NCI-H1105 (cell line): ENCODE results near the gene NLRP5.
"Not testable (repeated sequence)": the region's sequence is repeated elsewhere in the genome, so short reads cannot be mapped to it uniquely, and the experiment has no call there.

Experiments used
- DNase-seq: peaks from one replicate; lab custom pipeline; 2025; lab: John Stamatoyannopoulos, UW

Gene NLRP5

GRCh38 chr19:55986487-55986886 is at the start of gene NLRP5:
Gene NLRP5 (plus strand): TSS chr19:55986775.
- no peak for DNase-seq

- DNase-seq, result no peak
Observed at GRCh38 chr19:55939206-55939605, 47.4 kb upstream of the NLRP5 start.

DNA sequence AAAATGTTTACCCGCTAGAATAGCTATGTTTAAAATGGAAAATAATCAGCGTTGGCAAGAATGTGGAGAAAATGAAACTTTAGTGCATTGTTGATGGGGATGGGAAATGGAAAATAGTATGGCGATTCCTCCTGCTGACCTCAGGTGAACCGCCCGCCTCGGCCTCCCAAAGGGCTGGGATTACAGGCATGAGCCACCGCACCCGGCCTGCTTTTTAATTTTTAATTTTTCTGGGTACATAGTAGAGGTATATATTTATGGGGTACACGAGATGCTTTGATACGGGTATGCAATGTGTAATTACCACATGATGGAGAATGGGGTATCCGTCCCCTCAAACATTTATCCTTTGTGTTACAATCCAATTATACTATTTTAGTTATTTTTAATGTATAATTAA is 46.3 kb upstream of the NLRP5 start:
- DNase-seq, result no peak

DNA sequence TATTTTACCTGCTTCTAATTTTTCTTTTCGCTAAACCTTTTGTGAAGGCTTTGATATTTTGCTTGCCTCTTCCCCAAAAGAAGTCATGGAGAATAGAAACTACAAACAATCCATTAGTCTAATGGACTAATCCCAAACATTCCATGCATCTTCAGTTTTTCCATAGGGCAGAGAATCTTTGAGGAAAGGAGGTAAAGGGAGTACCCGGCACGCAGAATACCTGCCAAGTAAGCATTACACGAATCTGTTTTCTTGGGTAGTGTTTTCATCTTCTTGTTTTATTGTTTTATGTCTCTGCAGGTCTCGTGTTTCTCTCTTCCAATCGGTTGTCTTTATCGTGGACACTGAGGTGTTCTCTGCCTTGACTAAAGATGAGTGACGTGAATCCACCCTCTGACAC is 39.0 kb upstream of the NLRP5 start, which contains the start of gene NLRP8:
Gene NLRP8, plus strand, starts transcription at position 301 of the 400 bp plus-strand sequence.
- DNase-seq, result no peak

DNA sequence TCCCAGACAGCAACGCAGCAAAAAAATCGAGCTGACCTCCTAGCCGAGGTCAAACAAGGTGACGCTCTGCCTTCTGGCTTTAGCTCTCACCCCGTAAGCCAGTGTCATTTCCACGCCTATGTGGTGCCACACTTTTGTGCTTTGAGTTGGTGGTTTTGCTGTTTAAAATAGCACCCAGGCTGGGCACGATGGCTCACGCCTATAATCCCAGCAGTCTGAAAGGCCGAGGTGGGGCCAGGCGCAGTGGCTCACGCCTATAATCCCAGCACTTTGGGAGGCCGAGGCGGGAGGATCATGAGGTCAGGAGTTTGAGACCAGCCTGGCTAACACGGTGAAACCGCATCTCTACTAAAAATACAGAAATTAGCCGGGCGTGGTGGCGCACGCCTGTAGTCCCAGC is 36.0 kb upstream of the NLRP5 start:
- DNase-seq, result not testable (repeated sequence)

- DNase-seq, result no peak
Observed at GRCh38 chr19:55956431-55956830, 30.1 kb upstream of the NLRP5 start.

GRCh38 chr19:55958356-55958755 is 28.2 kb upstream of the NLRP5 start:
- DNase-seq, result no peak

GRCh38 chr19:55959996-55960675 is 26.4 kb upstream of the NLRP5 start:
- no peak for DNase-seq

- DNase-seq, result no peak
Observed at GRCh38 chr19:55962186-55962585, 24.4 kb upstream of the NLRP5 start.

- no peak for DNase-seq
Observed at GRCh38 chr19:55973982-55974381, 12.6 kb upstream of the NLRP5 start.

DNA sequence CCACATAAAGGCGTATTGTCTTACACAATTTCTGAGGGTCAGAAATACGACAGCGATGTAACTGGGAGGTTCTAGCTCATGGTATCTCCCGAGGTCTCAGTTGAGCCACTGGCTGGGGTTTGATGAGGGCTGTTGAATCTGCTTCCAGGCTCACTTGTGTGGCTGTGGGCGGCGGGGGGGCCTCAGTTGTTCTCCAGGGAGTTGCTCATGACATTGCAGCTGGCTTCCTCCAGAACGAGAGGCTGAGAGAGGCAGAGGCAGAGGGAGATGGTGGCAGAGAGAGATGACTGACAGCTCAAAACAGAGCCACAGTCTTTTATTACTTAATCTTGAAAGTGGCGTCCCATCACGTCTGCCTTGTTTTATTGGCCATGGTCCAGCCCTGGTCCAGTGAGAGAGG is 6.2 kb upstream of the NLRP5 start:
- DNase-seq, result no peak

DNA sequence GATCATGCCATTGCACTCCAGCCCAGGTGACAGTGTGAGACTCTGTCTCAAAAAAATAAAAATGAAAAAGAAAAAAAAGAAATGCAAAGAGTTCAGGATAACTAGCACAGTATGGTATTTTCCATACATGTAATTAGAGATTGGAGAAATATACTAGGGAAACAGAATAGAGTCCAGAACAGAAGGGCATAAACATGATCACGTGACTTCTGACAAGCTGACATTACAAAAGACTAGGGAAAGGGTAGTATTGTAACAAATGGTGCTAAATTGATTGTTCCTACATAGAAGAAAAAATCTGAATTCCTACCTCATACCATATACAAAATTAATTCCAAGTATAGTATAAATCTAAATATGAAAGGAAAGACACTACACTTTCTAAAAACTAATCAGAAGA is 1.3 kb upstream of the NLRP5 start:
- DNase-seq, result no peak

GRCh38 chr19:55990831-55991230 is 4.3 kb downstream of the NLRP5 start:
- DNase-seq, result no peak

DNA sequence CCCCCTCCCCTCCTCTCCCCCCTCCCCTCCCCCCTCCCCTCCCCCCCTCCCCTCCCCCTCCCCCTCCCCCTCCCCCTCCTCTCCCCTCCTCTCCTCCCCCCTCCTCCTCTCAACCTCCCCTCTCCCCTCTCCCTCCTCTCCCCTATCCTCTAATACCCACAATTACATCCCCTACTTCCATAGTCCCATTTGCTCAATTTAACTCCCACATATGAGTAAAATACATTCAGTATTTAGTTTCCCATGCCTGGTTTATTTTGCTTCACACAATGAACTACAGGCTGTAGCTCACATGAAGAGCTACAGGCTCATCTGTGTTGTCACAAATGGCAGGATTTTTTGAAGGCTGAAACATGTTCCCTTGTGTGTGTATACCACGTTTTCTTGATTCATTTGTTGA is 6.9 kb downstream of the NLRP5 start:
- no peak for DNase-seq

DNA sequence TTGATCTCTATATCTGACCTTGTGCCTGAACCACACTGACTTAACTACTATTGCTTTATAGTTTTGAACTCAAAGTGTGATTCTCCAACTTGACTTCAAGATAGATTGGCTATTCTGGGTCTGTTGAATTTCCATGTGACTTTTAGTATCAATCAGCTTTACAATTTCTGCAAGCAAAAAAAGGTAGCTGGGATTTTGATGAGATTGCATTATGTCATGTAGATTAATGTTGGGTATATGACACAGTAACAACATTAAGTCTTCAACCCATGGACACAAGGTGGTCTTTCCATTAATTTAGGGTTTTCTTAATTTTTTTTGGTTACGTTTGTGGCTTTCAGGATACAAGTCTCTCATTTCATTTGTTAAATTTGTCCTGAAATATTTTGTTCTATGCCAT is 28.2 kb downstream of the NLRP5 start:
- DNase-seq, result no peak

GRCh38 chr19:56015756-56016155 is 29.2 kb downstream of the NLRP5 start:
- no peak for DNase-seq

GRCh38 chr19:56019325-56019724 is 32.8 kb downstream of the NLRP5 start:
- DNase-seq, result not testable (repeated sequence)

DNA sequence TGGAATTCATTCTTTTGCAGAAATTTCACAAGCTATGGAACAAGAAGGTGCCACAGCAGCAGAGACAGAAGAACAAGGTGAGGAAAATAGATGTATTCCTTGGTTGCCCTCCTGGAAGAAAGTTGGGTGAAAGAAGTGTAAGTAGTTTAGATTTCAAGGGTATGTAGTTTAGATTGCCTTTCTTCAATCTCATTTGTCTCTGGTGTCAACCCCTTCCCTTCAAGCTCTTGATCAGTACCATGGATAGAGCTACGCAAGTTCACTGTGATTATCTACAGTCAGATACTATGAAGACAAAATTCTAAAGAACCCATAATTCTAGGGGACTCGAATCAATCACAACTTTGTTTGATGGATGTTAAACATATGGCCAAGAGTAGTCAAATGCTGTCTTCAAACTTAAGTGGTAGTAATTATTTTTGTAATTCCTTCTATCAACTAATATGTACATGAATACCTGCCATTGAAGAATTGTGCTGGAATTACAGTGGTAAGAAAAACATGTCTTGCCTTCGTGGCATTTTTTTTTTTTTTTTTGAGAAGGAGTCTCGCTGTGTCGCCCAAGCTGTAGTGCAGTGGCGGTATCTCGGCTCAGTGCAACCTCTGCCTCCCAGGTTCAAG is 33.9 kb downstream of the NLRP5 start:
- not testable (repeated sequence) for DNase-seq

DNA sequence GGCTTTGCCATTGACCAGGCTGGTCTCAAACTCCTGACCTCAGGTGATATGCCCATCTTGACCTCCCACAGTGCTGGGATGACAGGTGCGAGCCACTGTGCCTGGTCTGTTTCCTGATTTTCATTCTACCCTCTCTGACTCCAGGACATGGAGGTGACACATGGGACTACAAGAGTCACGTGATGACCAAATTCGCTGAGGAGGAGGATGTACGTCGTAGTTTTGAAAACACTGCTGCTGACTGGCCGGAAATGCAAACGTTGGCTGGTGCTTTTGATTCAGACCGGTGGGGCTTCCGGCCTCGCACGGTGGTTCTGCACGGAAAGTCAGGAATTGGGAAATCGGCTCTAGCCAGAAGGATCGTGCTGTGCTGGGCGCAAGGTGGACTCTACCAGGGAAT is 40.2 kb downstream of the NLRP5 start:
- DNase-seq, result no peak

DNA sequence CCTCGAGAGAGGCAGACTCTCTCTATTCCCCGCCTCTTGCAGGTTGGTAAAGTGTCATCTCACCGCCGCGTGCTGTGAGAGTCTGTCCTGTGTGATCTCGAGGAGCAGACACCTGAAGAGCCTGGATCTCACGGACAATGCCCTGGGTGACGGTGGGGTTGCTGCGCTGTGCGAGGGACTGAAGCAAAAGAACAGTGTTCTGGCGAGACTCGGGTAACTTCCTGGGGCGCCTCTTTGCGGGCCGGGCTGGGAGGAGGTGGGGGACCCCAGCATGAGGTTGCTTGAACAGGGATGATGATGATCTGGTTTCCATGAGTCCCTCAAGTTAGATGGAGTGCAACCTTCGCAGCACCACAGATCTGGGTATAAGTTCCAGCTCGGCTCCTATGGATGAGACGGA is 67.0 kb downstream of the NLRP5 start:
- DNase-seq, result no peak

DNA sequence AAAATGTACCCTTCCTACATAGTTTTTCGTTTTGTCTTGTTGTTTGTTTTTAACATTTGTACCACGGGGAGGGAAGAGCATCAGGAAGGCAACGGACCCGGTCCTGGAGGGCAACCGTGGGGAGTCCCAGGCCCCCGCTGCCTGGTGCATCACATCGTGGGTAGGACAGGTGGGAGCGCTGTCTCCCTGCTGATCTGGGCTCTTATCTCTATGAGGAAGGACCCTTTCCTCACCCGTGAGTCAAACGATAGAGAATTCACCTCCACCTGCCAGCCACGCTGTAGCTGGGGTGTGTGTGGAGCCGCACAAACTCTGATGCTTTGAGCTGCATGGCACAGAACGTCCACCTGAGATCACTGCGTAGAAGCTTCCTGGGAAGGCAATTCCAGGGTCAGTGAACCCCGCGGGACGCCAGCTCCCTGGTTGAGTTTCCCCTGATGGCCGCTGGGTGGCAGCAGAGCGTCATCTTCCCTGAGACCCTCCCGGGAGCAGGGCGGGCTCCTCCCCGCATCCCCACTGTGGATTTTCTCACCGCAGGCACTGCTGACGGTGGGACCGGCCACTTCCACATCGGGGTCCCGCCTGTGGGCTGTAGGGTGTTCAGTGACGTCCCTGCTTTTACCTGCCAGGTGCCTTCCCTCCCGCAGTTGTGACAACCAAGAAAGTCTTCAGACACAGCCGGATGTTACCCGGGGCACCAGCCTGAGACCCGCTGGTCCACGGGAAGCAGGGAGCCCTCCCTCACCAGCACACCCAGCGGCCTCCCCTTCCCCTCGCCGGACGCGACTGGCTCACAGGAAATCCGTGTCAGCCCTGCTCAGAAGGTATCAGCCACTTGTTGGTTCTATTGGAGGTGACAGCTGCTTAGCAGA is 79.8 kb downstream of the NLRP5 start:
- peak; percentile 58 for DNase-seq

DNA sequence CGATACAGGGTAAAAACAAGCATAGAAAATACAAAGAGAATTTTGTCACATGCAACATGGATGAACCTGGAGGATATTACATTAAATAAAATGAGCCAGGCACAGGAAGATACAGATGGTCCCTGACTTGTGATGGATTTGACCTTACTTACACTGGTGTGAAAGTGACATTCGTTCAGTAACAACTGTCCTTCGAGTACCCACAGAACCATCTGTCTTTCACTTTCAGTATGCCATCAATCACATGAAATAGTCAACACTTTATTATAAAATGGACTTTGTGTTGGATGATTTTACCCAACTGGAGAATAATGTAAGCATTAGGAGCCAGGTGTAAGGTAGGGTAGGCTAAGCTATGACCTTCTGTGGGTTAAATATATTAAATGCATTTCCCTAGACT is 83.1 kb downstream of the NLRP5 start:
- no peak for DNase-seq

- no peak for DNase-seq
Observed at GRCh38 chr19:56071151-56071550, 84.6 kb downstream of the NLRP5 start.
